ENCODE measurements around the gene ABCF1. TPM values are rescaled to one million over a fixed set of nuclear protein-coding genes. Genes with fewer than 3 reads are reported as not detected.
A peak's percentile ranks its signal among the peaks of the same experiment; 100 is the strongest.

The ABCF1 gene
- total and polyA plus RNA-seq, 9 of the 15 experiments (the other 6 are each of a cell fraction or from before 2014, with no cell fraction given) = 41.6 to 193 (median 102) TPM

DNA sequence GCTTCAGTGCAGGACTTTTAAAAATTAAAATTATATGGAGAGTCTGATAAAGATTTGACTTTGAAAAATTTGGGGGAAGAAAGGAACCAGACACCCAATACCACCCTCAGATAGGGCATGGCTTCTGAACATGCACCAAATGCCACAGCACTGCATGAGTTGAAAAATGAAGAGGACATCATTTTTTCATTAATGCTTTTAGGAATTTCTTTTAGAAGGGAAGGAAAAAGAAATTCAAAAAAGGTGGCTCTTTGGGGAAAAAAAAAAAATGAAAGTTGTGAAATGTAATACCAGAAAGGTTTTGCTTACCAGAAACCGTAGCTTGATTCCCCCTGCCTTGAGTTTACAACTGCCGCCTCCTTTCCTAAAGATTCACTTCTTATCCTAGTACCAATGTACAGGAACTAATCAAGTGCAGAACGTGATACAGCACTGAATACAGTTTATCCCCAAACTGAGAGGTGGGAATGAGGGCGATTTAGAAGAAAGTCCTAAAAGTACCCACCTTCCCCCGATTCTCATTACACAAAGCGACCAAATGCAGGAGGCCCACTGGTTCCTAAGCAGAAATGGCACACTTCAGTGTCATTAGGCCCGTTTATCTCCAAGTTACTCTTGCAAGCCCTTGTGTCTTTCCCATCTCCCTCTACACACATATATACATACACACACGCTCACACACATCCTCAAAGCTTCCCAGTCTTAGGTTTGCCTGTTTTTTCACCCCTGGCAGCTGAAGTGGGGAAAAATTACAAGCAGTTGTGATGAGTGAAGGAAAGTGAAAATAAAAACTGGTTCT, 43.0 kb downstream of the ABCF1 start (continued):
- TF ChIP-seq, protein P1, sequence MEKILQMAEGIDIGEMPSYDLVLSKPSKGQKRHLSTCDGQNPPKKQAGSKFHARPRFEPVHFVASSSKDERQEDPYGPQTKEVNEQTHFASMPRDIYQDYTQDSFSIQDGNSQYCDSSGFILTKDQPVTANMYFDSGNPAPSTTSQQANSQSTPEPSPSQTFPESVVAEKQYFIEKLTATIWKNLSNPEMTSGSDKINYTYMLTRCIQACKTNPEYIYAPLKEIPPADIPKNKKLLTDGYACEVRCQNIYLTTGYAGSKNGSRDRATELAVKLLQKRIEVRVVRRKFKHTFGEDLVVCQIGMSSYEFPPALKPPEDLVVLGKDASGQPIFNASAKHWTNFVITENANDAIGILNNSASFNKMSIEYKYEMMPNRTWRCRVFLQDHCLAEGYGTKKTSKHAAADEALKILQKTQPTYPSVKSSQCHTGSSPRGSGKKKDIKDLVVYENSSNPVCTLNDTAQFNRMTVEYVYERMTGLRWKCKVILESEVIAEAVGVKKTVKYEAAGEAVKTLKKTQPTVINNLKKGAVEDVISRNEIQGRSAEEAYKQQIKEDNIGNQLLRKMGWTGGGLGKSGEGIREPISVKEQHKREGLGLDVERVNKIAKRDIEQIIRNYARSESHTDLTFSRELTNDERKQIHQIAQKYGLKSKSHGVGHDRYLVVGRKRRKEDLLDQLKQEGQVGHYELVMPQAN (IDR thresholded peaks at IDR 0.05; ENCODE audit: borderline replicate concordance) = no peak
- peak; percentile 54; the same call in 1 of the 2 replicates for TF ChIP-seq KHSRP (IDR thresholded peaks at IDR 0.05)
- no peak for TF ChIP-seq SMAD2 (IDR thresholded peaks at IDR 0.05; ENCODE audit: low read depth, low read length)
- TF ChIP-seq ZNF134 (CRISPR knock-in tag; conservative IDR thresholded peaks at IDR 0.05) = no peak
- no peak for TF ChIP-seq RB1 (IDR thresholded peaks at IDR 0.05; ENCODE audit: low read depth)
- peak; percentile 59; the same call in 1 of the 2 replicates for TF ChIP-seq ARID2 (IDR thresholded peaks at IDR 0.05)
- no peak for TF ChIP-seq MCM7 (IDR thresholded peaks at IDR 0.05)
- TF ChIP-seq, protein P2, sequence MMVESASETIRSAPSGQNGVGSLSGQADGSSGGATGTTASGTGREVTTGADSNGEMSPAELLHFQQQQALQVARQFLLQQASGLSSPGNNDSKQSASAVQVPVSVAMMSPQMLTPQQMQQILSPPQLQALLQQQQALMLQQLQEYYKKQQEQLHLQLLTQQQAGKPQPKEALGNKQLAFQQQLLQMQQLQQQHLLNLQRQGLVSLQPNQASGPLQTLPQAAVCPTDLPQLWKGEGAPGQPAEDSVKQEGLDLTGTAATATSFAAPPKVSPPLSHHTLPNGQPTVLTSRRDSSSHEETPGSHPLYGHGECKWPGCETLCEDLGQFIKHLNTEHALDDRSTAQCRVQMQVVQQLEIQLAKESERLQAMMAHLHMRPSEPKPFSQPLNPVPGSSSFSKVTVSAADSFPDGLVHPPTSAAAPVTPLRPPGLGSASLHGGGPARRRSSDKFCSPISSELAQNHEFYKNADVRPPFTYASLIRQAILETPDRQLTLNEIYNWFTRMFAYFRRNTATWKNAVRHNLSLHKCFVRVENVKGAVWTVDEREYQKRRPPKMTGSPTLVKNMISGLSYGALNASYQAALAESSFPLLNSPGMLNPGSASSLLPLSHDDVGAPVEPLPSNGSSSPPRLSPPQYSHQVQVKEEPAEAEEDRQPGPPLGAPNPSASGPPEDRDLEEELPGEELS (CRISPR knock-in tag; IDR thresholded peaks at IDR 0.05; ENCODE audit: borderline replicate concordance) = 0 out of 2 replicates have a peak, but pooled peaks have one; percentile 36
- TF ChIP-seq SREBF2 (CRISPR knock-in tag; IDR thresholded peaks at IDR 0.05) = no peak
- peak; percentile 24; the same call in 1 of the 2 replicates for TF ChIP-seq ZNF324 (CRISPR knock-in tag; IDR thresholded peaks at IDR 0.05)
- no peak for TF ChIP-seq ZNF699 (CRISPR knock-in tag; IDR thresholded peaks at IDR 0.05; ENCODE audit: insufficient replicate concordance)
- no peak for TF ChIP-seq FOXK1 (CRISPR knock-in tag; IDR thresholded peaks at IDR 0.05; ENCODE audit: borderline replicate concordance)
- TF ChIP-seq TOE1 (IDR thresholded peaks at IDR 0.05; ENCODE audit: borderline replicate concordance) = peak; percentile 27; the same call in 1 of the 2 replicates
- no peak for TF ChIP-seq TOE1 (CRISPR knock-in tag; IDR thresholded peaks at IDR 0.05; ENCODE audit: borderline replicate concordance, low read depth)
- TF ChIP-seq MED1 (CRISPR knock-in tag; IDR thresholded peaks at IDR 0.05; ENCODE audit: borderline replicate concordance) = no peak

All from K562 (cell line).